HepG2 (cell line): ENCODE results near the gene SPATC1L. TPM values are rescaled to one million over a fixed set of nuclear protein-coding genes. Genes with fewer than 3 reads are reported as not detected.

ENCODE experiments used
- BCL6 ChIP-seq: IDR thresholded peaks from 2 replicates; pipeline ENCODE4 v1.6.1; 2016; ENCODE audit warnings: missing genetic modification reagents, missing compliant biosample characterization
- CBFB ChIP-seq: sonication (generic); formaldehyde crosslinking; IDR thresholded peaks from 2 replicates; pipeline ENCODE4 v1.4.0; 2020; ENCODE audit warnings: missing genetic modification reagents
- CCDC6 ChIP-seq: sonication (generic); formaldehyde crosslinking; IDR thresholded peaks from 2 replicates; pipeline ENCODE4 v1.8.1; 2022; ENCODE audit warnings: mild to moderate bottlenecking, missing genetic modification reagents, moderate library complexity
- DZIP1 ChIP-seq: sonication (generic); formaldehyde crosslinking; IDR thresholded peaks from 2 replicates; pipeline ENCODE4 v1.5.0; 2020; ENCODE audit warnings: mild to moderate bottlenecking, missing genetic modification reagents
- ELF3 ChIP-seq: IDR thresholded peaks from 2 replicates; pipeline ENCODE4 v1.6.1; 2016; ENCODE audit warnings: missing genetic modification reagents, missing compliant biosample characterization
- HOXA7 ChIP-seq: sonication (generic); formaldehyde crosslinking; IDR thresholded peaks from 2 replicates; pipeline ENCODE4 v1.8.1; 2022; ENCODE audit warnings: mild to moderate bottlenecking, missing genetic modification reagents, moderate library complexity
- MLX ChIP-seq: IDR thresholded peaks from 2 replicates; pipeline ENCODE4 v1.6.1; 2016
- PCBP1 ChIP-seq: fragments of 200-400 bp; formaldehyde crosslinking; IDR thresholded peaks from 2 replicates; pipeline ENCODE4 v1.6.1; 2017; ENCODE audit warnings: mild to moderate bottlenecking, low read depth, low read length, borderline replicate concordance
- RBM22 ChIP-seq: fragments of 200-400 bp; formaldehyde crosslinking; optimal IDR thresholded peaks from 2 replicates; pipeline ENCODE3; 2017; ENCODE audit warnings: mild to moderate bottlenecking, low read length, moderate library complexity
- SAP130 ChIP-seq: IDR thresholded peaks from 2 replicates; pipeline ENCODE4 v1.6.1; 2016; ENCODE audit warnings: low read depth
- UBTF ChIP-seq: sonication (generic); formaldehyde crosslinking; IDR thresholded peaks from 2 replicates; pipeline ENCODE4 v1.4.0; 2020; ENCODE audit warnings: mild to moderate bottlenecking, missing genetic modification reagents
- ZFP91 ChIP-seq: sonication (generic); formaldehyde crosslinking; IDR thresholded peaks from 2 replicates; pipeline ENCODE4 v1.9.0; 2022; ENCODE audit warnings: missing genetic modification reagents, mild to moderate bottlenecking, borderline replicate concordance
- ZNF136 ChIP-seq: sonication (generic); formaldehyde crosslinking; IDR thresholded peaks from 2 replicates; pipeline ENCODE4 v1.8.1; 2022; ENCODE audit warnings: low read depth, mild to moderate bottlenecking, moderate library complexity, missing genetic modification reagents
- ZNF530 ChIP-seq: sonication (generic); formaldehyde crosslinking; IDR thresholded peaks from 2 replicates; pipeline ENCODE4 v1.5.0; 2020; ENCODE audit warnings: low read depth, mild to moderate bottlenecking, missing genetic modification reagents
- ZNF576 ChIP-seq: sonication (generic); formaldehyde crosslinking; IDR thresholded peaks from 2 replicates; pipeline ENCODE4 v1.4.0; 2020; ENCODE audit warnings: mild to moderate bottlenecking, missing genetic modification reagents
- ZSCAN22 ChIP-seq: sonication (generic); formaldehyde crosslinking; IDR thresholded peaks from 2 replicates; pipeline ENCODE4 v1.4.0; 2020; ENCODE audit warnings: mild to moderate bottlenecking, missing genetic modification reagents
- polyA plus RNA-seq, 8 experiments: library from polyadenylated mRNA; depleted of rRNA in 3 of 8; stranded (reverse) in 7 of 8; unstranded in 1 of 8; fragments of >200 nt; fragmentation: Illumina TruSeq in 4 of 8; extraction: Trizol in 4 of 8; gene quantifications; 2 replicates each; pipeline versions ENCODE4 v1.2.1 to v1.2.3, GENCODE V29; 2011 to 2016; ENCODE audit warnings: low read depth in 4 of 8, missing spikeins in 1 of 8, mixed read lengths in 1 of 8; ENCODE audit not compliant: insufficient read depth in 1 of 8
- total RNA-seq, 5 experiments: library from RNA; depleted of rRNA; stranded (reverse); fragments of >200 nt; fragmentation: Illumina TruSeq; extraction: Trizol; gene quantifications; 2 replicates each; pipeline ENCODE4 v1.2.3, GENCODE V29; 2016; ENCODE audit warnings: low read depth in 1 of 5

Gene SPATC1L
- total and polyA plus RNA-seq, 2 of the 13 experiments (the other 11 are each of a cell fraction or from before 2014, with no cell fraction given) = 1.4 to 3.3 TPM

- TF ChIP-seq ZNF576 (CRISPR knock-in tag) (no peak), ZNF136 (CRISPR knock-in tag) (peak; percentile 73; the same call in 1 of the 2 replicates), SAP130 (peak; percentile 89), HOXA7 (peak; percentile 95; the same call in 1 of the 2 replicates), RBM22 (no peak), MLX (peak; percentile 23; the same call in 1 of the 2 replicates), DZIP1 (CRISPR knock-in tag) (no peak; the same call in 1 of the 2 replicates), ZFP91 (CRISPR knock-in tag) (peak; percentile 78; the same call in 1 of the 2 replicates), CBFB (peak; percentile 39), ELF3 (CRISPR knock-in tag) (peak; percentile 29; the same call in 1 of the 2 replicates), CCDC6 (CRISPR knock-in tag) (peak; percentile 72), PCBP1 (no peak), BCL6 (0 out of 2 replicates have a peak, but pooled peaks have one; percentile 3), UBTF (peak; percentile 77), ZNF530 (CRISPR knock-in tag) (no peak), ZSCAN22 (CRISPR knock-in tag) (0 out of 2 replicates have a peak, but pooled peaks have one; percentile 34)
These were observed 28.5 kb downstream of the SPATC1L start, which contains the start of gene FTCD (continued) for GRCh38 chr21:46155514-46156377.
